Midbrain (tissue), 1 donor: ENCODE measurements around the gene DIS3L2.
"Not testable (repeated sequence)": the region's sequence is repeated elsewhere in the genome, so short reads cannot be mapped to it uniquely, and the experiment has no call there.

Source experiments
- DNase-seq: peaks from one replicate; lab custom pipeline; 2025; lab: John Stamatoyannopoulos, UW

Gene DIS3L2

GRCh38 chr2:231928901-231929725, 32.4 kb upstream of the DIS3L2 start:
- no peak for DNase-seq

DNA sequence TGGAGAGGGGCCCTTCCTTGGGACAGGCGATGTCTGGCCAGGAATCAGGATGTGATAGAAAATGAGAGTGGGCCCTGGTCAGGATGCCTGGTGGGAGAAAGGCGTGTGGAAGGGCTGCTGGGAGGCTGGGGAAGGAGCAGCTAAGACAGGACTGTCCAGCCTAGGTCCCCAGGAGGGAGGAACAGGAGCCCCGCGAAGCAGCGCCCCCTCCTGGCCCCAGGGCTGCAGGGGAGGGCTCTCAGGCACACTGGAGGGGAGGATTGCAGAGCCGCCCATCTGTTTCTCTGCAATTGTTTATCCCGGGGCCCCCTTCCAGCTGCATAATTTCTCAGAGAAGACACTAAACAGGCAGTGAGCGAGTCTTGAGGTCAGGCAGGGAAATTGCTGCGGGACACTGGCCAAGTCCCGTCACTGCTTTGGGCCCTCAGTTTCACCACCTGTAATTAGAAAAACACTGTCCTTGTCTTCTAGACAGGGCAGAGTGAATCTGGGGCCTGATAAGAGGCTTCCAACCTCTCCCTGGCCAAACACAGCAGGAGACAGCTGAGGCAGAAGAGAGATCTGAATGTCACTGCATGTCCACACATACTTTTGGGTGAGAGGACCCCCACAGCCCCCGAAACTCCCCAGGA, 31.4 kb upstream of the DIS3L2 start:
- no peak for DNase-seq

DNA sequence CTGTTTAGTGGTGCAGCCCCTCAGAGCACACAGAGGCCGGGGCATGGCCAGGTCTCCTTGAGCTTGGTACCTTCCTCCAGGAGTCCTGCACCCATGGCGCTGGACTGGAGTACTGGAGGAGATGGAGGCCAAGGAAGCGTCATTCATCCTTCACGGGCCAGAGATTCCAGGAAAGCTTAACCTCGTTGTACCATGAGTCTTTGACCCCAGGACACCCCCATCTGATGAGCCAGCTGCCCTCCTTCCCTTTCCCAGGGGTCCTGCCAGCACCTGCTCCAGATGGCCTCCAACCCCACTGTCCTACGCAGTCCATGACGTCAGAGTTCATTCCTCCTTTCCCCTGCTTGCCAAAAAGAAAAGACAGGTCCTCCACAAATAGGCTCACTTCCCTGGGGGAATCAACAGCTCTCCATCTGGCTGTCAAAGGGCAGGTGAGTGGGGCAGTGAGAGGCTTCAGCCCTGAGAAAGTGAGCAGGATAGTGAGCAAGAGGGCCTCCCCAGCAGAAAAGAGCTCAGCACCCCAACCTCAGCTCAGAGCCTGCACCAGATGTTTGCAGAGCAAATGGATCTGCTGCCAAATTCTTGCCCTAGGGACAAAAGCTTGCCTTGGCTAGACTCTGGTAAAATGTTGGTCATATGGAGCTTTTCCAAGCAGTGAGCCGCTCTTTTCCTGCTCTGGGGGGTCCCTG, 30.8 kb upstream of the DIS3L2 start:
- no peak for DNase-seq

- DNase-seq = no peak
Observed at GRCh38 chr2:231931481-231931915, 30.0 kb upstream of the DIS3L2 start.

- no peak for DNase-seq
Observed at GRCh38 chr2:231932711-231932970, 28.9 kb upstream of the DIS3L2 start.

DNA sequence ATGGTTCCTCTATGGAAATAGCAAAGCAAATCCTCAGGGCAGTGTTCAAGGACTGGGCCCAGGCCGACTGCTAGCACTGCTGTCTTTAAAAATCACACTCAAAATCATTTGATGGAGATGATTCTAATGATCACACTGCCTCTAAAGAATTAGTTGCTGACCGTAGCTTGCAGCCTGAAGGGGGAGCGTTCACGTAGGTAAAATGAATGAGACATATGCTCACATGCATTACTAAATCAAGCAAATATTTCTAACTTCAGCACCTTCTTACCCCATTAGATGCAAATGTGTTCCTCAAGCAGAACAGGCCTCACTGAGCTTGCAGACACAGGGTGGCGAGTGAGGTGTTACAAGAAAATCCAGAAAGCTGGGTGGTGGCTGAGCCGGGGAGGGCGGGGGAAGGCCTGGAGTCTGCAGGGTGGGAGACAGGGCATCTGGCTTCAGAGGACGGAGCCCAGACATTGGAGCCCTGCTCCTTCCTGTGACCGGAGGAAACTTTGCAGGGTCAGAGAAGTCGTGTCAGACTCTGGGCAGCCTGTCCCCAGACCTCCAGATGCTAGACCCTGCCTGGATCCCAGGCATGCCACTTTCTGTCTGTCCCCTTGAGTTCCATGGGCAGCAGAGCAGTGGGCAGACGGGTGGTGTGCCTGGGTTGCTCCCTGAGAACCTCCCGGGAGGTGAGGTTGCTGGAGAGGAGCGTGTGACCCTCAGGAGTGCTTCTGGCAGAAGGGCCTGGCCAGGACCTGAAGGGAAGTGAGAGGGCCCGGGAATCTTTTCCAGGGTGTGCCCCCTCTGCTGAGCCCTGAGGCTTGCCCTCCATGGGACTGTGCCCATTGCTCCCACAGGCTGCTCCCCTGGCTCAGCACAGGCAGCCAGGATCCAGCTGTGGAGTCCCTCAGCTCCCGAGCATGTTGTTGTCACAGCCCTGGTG, 28.3 kb upstream of the DIS3L2 start:
- no peak for DNase-seq

- no peak for DNase-seq
Observed at GRCh38 chr2:231933916-231934401, 27.6 kb upstream of the DIS3L2 start.

DNA sequence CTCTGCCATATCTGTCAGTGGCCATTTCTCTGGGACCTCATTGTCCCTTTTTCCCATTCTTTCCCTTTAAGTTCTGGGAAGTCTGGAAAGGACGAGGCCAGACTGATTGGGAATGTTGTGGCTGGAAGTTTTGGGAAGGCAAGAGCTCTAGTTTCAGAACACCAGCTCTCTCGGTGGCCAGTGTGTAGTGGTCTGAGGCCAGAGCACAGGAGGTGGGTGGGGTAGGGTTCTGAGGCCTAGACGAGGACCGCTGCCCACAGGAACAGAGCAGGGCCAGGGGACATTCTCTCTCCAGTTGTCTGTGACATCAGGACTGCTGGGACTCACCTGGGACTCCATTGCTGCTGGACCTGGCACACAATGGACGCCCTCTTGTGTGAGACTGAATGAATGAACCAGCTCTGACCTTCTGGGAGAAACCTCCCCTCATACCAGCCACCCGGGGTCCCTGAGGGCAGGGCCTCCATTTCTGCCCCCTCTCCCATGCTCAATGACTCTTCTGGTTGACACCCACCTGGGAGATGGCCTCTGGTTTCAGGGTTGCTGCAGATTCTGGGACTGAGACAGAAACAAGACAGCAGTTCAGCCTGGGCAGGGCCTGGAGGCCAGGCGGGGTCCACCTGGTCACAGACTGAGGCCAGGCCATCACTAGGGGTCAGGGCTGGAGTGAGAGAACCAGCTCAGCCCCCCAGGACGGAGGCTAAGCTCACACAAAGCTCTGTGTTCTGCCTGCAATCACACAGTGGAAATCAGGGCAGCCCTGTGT, 26.9 kb upstream of the DIS3L2 start:
- no peak for DNase-seq

DNA sequence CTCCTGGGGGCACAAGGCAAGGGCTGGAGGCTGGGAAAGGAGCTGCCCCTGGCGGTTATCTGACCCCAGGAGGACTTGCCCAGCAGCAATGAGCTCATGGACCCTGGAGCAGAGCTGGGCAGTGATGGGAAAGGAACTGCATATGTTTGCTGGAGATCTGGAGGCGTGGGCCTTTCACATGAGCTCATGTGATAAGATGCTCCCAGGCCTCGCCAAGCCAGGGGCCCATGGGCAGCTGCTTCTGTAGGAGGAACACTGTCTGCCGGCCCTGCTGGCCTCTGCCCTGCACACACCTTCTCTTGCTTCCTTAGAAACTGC, 26.3 kb upstream of the DIS3L2 start:
- DNase-seq = no peak

GRCh38 chr2:231935815-231936214, 25.7 kb upstream of the DIS3L2 start:
- DNase-seq = no peak

GRCh38 chr2:231936491-231936890, 25.0 kb upstream of the DIS3L2 start:
- no peak for DNase-seq

DNA sequence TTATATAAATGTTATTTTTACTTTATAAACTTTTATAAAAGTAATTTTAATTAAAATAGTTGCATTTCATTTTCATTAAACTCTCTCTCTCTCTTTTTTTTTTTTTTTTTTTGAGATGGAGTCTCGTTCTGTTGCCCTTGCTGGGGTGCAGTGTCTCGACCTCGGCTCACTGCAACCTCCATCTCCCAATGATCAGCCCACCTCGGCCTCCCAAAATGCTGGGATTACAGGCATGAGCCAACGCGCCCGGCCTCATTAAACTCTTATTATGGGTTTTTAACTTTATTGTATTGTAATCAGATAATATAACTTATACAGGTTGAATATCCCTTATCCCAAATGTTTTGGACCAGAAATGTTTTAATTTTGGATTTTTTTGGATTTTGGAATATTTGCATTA, 24.5 kb upstream of the DIS3L2 start:
- DNase-seq = no peak

GRCh38 chr2:231939022-231939421, 22.5 kb upstream of the DIS3L2 start:
- no peak for DNase-seq

- DNase-seq = no peak
Observed at GRCh38 chr2:231940795-231941194, 20.7 kb upstream of the DIS3L2 start.

GRCh38 chr2:231941673-231942072, 19.8 kb upstream of the DIS3L2 start:
- no peak for DNase-seq

- DNase-seq = no peak
Observed at GRCh38 chr2:231942180-231942579, 19.3 kb upstream of the DIS3L2 start.

GRCh38 chr2:231946241-231946814, 15.2 kb upstream of the DIS3L2 start:
- no peak for DNase-seq

DNA sequence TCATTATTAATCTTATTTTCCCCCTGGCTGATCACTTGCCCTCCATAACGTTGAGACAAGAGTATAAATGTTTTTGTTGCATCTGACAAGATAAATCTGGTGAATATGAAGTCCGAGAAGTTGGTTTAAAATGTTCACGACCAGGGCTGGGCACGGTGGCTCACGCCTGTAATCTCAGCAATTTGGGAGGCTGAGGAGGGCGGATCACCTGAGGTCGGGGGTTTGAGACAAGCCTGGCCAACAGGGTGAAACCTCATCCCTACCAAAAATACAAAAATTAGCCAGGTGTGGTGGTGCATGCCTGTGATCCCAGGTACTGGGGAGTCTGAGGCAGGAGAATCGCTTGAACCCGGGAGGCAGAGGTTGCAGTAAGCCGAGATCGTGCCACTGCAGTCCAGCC, 14.4 kb upstream of the DIS3L2 start:
- not testable (repeated sequence) for DNase-seq

DNA sequence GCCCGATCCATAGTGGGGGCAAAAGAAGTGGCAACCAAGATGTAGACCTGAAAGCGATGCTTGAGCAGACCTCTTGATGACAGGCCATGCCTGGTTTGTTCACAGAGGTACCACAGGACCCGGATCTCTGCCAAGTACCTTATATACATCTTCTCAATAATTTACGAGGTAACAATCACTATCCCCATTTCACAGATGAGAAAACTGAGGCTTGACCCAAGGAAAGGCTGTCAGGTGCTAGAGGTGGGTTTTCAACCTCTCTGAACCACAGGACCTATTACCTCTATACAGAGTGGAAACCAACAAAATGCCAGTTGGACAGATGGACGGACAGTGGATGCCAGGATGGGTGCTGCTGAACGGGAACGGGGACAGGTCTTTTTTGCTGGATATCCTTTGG, 13.8 kb upstream of the DIS3L2 start:
- DNase-seq = no peak

- no peak for DNase-seq
Observed at GRCh38 chr2:231951452-231952035, 10.0 kb upstream of the DIS3L2 start.
